IMR-90 (cell line): ENCODE data around the gene FTO. TPM values are rescaled to one million over a fixed set of nuclear protein-coding genes. Genes with fewer than 3 reads are reported as not detected.

ENCODE experiments used
- ATAC-seq: fragments of 200-7000 bp; cut with Tn5 transposase; 2 replicates; pipeline ENCODE4 v1.9.1; 2020; ENCODE audit warnings: low read depth, mild to moderate bottlenecking, moderate library complexity
- BruUV-seq: library from RNA; stranded (reverse); fragments of 400-500 nt; replicated peaks from 2 replicates; lab custom pipeline; 2021; lab: Mats Ljungman, UMichigan
- CTCF ChIA-PET: fragments of 300-600 bp; formaldehyde crosslinking; extraction: SDS; loops from one replicate; lab custom pipeline; 2021; ENCODE audit warnings: antibody characterized with exemption; lab: Yijun Ruan, JAX
- POLR2A ChIA-PET: fragments of 300-600 bp; sonication (Branson Sonifier 250); formaldehyde crosslinking; loops from one replicate; lab custom pipeline; 2022; ENCODE audit warnings: antibody characterized with exemption; ENCODE audit not compliant: unreplicated experiment; lab: Charles Lee
- DNase-seq: peaks from one replicate; pipeline ENCODE4 v3.0.0; 2013
- H2AFZ ChIP-seq: replicated peaks from 2 replicates; pipeline ENCODE3; 2013; ENCODE audit warnings: low read length, mild to moderate bottlenecking; ENCODE audit not compliant: poor library complexity
- H2AK5ac ChIP-seq: 2 replicates; pipeline ENCODE4 v1.6.1; 2013; ENCODE audit warnings: low read depth, low read length, inconsistent platforms
- H2AK9ac ChIP-seq: replicated peaks from 2 replicates; pipeline ENCODE3; 2013; ENCODE audit warnings: mild to moderate bottlenecking, low read depth, low read length, moderate library complexity; ENCODE audit not compliant: poor library complexity
- H2BK120ac ChIP-seq: 2 replicates; pipeline ENCODE4 v1.6.1; 2013; ENCODE audit warnings: low read depth, low read length, inconsistent platforms
- H2BK15ac ChIP-seq: 3 replicates; pipeline ENCODE4 v1.6.1; 2013; ENCODE audit warnings: low read depth, low read length, inconsistent platforms
- H2BK20ac ChIP-seq: 2 replicates; pipeline ENCODE4 v1.6.1; 2013; ENCODE audit warnings: low read depth, mild to moderate bottlenecking, inconsistent platforms, low read length, moderate library complexity
- H2BK5ac ChIP-seq: 2 replicates; pipeline ENCODE4 v1.6.1; 2013; ENCODE audit warnings: mild to moderate bottlenecking, low read depth, low read length, inconsistent platforms; ENCODE audit not compliant: poor library complexity, severe bottlenecking
- H3K14ac ChIP-seq: replicated peaks from 2 replicates; pipeline ENCODE4 v1.6.1; 2013; ENCODE audit warnings: low read depth, low read length, inconsistent platforms
- H3K18ac ChIP-seq: 2 replicates; pipeline ENCODE4 v1.6.1; 2013; ENCODE audit warnings: low read depth, low read length, control low read depth
- H3K23ac ChIP-seq: 2 replicates; pipeline ENCODE4 v1.6.1; 2013; ENCODE audit warnings: low read depth, low read length, inconsistent platforms
- H3K27ac ChIP-seq: 2 replicates; pipeline ENCODE4 v1.5.1; 2013; ENCODE audit warnings: mild to moderate bottlenecking, control low read depth, low read length; ENCODE audit not compliant: insufficient read depth
- H3K27me3 ChIP-seq: 2 replicates; pipeline ENCODE4 v1.6.1; 2013; ENCODE audit warnings: low read length; ENCODE audit not compliant: control insufficient read depth, insufficient read depth
- H3K36me3 ChIP-seq: 2 replicates; pipeline ENCODE4 v1.6.1; 2013; ENCODE audit warnings: low read length, mixed read lengths; ENCODE audit not compliant: control insufficient read depth, insufficient read depth
- H3K4ac ChIP-seq: 2 replicates; pipeline ENCODE4 v1.6.1; 2013; ENCODE audit warnings: low read depth, low read length, inconsistent platforms
- H3K4me1 ChIP-seq: 2 replicates; pipeline ENCODE4 v1.6.1; 2013; ENCODE audit warnings: low read length, mixed read lengths; ENCODE audit not compliant: control insufficient read depth, insufficient read depth
- H3K4me2 ChIP-seq: 2 replicates; pipeline ENCODE4 v1.6.1; 2013; ENCODE audit warnings: low read depth, mild to moderate bottlenecking, control low read depth, low read length, moderate library complexity
- H3K4me3 ChIP-seq: 2 replicates; pipeline ENCODE4 v1.5.1; 2013; ENCODE audit warnings: low read depth, mild to moderate bottlenecking, control low read depth, low read length, moderate library complexity; ENCODE audit not compliant: insufficient read depth
- H3K56ac ChIP-seq: 2 replicates; pipeline ENCODE4 v1.6.1; 2013; ENCODE audit warnings: low read length, inconsistent platforms; ENCODE audit not compliant: insufficient read depth; ENCODE audit errors: extremely low read depth
- H3K79me1 ChIP-seq, 2 experiments: 2 replicates each; pipeline ENCODE4 v1.6.1; 2013; ENCODE audit warnings: low read length in 2 of 2, inconsistent platforms in 1 of 2, low read depth in 1 of 2
- H3K9ac ChIP-seq: 2 replicates; pipeline ENCODE4 v1.6.1; 2013; ENCODE audit warnings: low read depth, low read length, control low read depth
- H3K9me1 ChIP-seq: 2 replicates; pipeline ENCODE4 v1.6.1; 2013; ENCODE audit warnings: low read length, inconsistent platforms; ENCODE audit not compliant: insufficient read depth
- H3K9me3 ChIP-seq: 2 replicates; pipeline ENCODE4 v1.6.1; 2013; ENCODE audit warnings: low read length; ENCODE audit not compliant: control insufficient read depth, insufficient read depth
- H4K20me1 ChIP-seq: 2 replicates; pipeline ENCODE4 v1.6.1; 2013; ENCODE audit warnings: low read length, inconsistent platforms; ENCODE audit not compliant: insufficient read depth
- H4K5ac ChIP-seq: 2 replicates; pipeline ENCODE4 v1.6.1; 2013; ENCODE audit warnings: mild to moderate bottlenecking, low read depth, low read length, control low read depth
- H4K8ac ChIP-seq, 2 experiments: 2 replicates each; pipeline ENCODE4 v1.6.1; 2013; ENCODE audit warnings: low read depth in 2 of 2, low read length in 2 of 2, control low read depth in 1 of 2, inconsistent platforms in 1 of 2
- H4K91ac ChIP-seq: 2 replicates; pipeline ENCODE4 v1.6.1; 2013; ENCODE audit warnings: low read depth, low read length, inconsistent platforms; ENCODE audit not compliant: insufficient read depth
- BHLHE40 ChIP-seq: fragments of 150-350 bp; IDR thresholded peaks from 2 replicates; pipeline ENCODE4 v1.6.1; 2016; ENCODE audit warnings: mild to moderate bottlenecking, low read depth, low read length
- CEBPB ChIP-seq: IDR thresholded peaks from 2 replicates; pipeline ENCODE4 v1.6.1; 2012; ENCODE audit warnings: low read depth, low read length, improper control_type of control experiment
- CHD1 ChIP-seq: IDR thresholded peaks from 2 replicates; pipeline ENCODE4 v1.6.1; 2012; ENCODE audit warnings: low read depth, low read length, improper control_type of control experiment
- ELK1 ChIP-seq: fragments of 150-350 bp; IDR thresholded peaks from 2 replicates; pipeline ENCODE4 v1.6.1; 2016; ENCODE audit warnings: low read depth, mild to moderate bottlenecking, low read length, moderate library complexity, borderline replicate concordance
- FOS ChIP-seq: fragments of 150-350 bp; IDR thresholded peaks from 2 replicates; pipeline ENCODE4 v1.6.1; 2016; ENCODE audit warnings: low read depth, low read length
- MAFK ChIP-seq: IDR thresholded peaks from 2 replicates; pipeline ENCODE4 v1.6.1; 2012; ENCODE audit warnings: low read depth, low read length, improper control_type of control experiment
- MAZ ChIP-seq: IDR thresholded peaks from 2 replicates; pipeline ENCODE4 v1.6.1; 2012; ENCODE audit warnings: low read depth, mild to moderate bottlenecking, low read length, improper control_type of control experiment, moderate library complexity, borderline replicate concordance
- MXI1 ChIP-seq: IDR thresholded peaks from 2 replicates; pipeline ENCODE4 v1.6.1; 2012; ENCODE audit warnings: low read depth, mild to moderate bottlenecking, low read length, moderate library complexity, borderline replicate concordance
- NFE2L2 ChIP-seq: fragments of 150-350 bp; IDR thresholded peaks from 2 replicates; pipeline ENCODE4 v1.6.1; 2016; ENCODE audit warnings: low read depth, mild to moderate bottlenecking, low read length
- POLR2A ChIP-seq: IDR thresholded peaks from 2 replicates; pipeline ENCODE4 v1.6.1; 2012; ENCODE audit warnings: mild to moderate bottlenecking, low read depth, low read length
- RAD21 ChIP-seq: IDR thresholded peaks from 2 replicates; pipeline ENCODE4 v1.6.1; 2012; ENCODE audit warnings: low read length, improper control_type of control experiment
- RCOR1 ChIP-seq: IDR thresholded peaks from 2 replicates; pipeline ENCODE4 v1.6.1; 2012; ENCODE audit warnings: mild to moderate bottlenecking, low read length, improper control_type of control experiment; ENCODE audit not compliant: insufficient replicate concordance
- RFX5 ChIP-seq: IDR thresholded peaks from 2 replicates; pipeline ENCODE4 v1.8.0; 2012; ENCODE audit warnings: low read depth, mild to moderate bottlenecking, low read length, moderate library complexity
- SMC3 ChIP-seq: fragments of 150-350 bp; IDR thresholded peaks from 2 replicates; pipeline ENCODE4 v1.6.1; 2016; ENCODE audit warnings: low read depth, mild to moderate bottlenecking, antibody characterized with exemption, low read length, moderate library complexity
- WGBS, 2 experiments: methylation state at CpG; one replicate each; pipeline versions ENCODE4 v1.1.5 to v1.1.7; 2013; ENCODE audit warnings: missing lambda C conversion rate in 2 of 2; ENCODE audit not compliant: insufficient read length in 1 of 2; ENCODE audit errors: extremely low coverage in 2 of 2; 5-methylcytosine and 5-hydroxymethylcytosine counted together
- dilution Hi-C: fragments of 300-500 bp; cut with HindIII; formaldehyde crosslinking; loops from one replicate; pipeline ENCODE4 v1.14.3; 2018; ENCODE audit warnings: low sequenced_read_pairs; ENCODE audit not compliant: unreplicated experiment
- in situ Hi-C: fragments of 300-500 bp; cut with MboI; formaldehyde crosslinking; loops from 3 replicates; pipeline ENCODE4 v1.14.3; 2019; ENCODE audit warnings: low sequenced_read_pairs, inconsistent platforms, mixed read lengths
- intact Hi-C: fragments of 100-400 bp; cut with micrococcal nuclease; formaldehyde crosslinking; loops from 2 replicates; pipeline ENCODE4 v1.10.0; 2022
- polyA plus RNA-seq, 3 experiments: library from polyadenylated mRNA; depleted of rRNA; stranded (reverse); fragments of >200 nt; gene quantifications; 2 replicates each; pipeline ENCODE4 v1.2.3, GENCODE V29; 2012; ENCODE audit warnings: low replicate concordance in 1 of 3
- total RNA-seq: library from RNA; depleted of rRNA; stranded (reverse); fragments of >200 nt; gene quantifications from 2 replicates; pipeline ENCODE4 v1.2.3, GENCODE V29; 2012
- TF ChIP-seq, protein P1 (sequence below): conservative IDR thresholded peaks from 2 replicates; pipeline ENCODE4 v1.5.1; 2012; ENCODE audit warnings: mild to moderate bottlenecking, low read depth, low read length, improper control_type of control experiment
- TF ChIP-seq, protein P2 (sequence below): fragments of 150-350 bp; IDR thresholded peaks from 2 replicates; pipeline ENCODE4 v1.6.1; 2017; ENCODE audit warnings: mild to moderate bottlenecking, antibody characterized with exemption, low read length, low read depth

FTO gene
- total and polyA plus RNA-seq, 2 of the 4 experiments (the other 2 are of a cell fraction) = 70.3 to 132 TPM

- no peak overlapping the region for H4K5ac ChIP-seq
- H2AK9ac ChIP-seq = no peak overlapping the region
- H3K79me1 ChIP-seq = no peaks in the 10 kb centered on the region; a peak in 1 of 4 replicates
- H2AK5ac ChIP-seq = no peak overlapping the region
- H4K20me1 ChIP-seq = no peaks in the 10 kb centered on the region
- no peaks in the 10 kb centered on the region for H3K9me3 ChIP-seq
- H2BK5ac ChIP-seq = no peak overlapping the region
- no peak overlapping the region for H3K23ac ChIP-seq
- H3K27ac ChIP-seq = no peak overlapping the region
- intact Hi-C loops = no loop called here
- no peaks in the 10 kb centered on the region for H3K27me3 ChIP-seq
- no peak overlapping the region for H4K8ac ChIP-seq
- POLR2A ChIA-PET = no interaction called here
- WGBS, 2 experiments = 100% methylated on average over 1 of the region's 3 CpGs; no CpG with 5 or more reads in 1 of the 2 experiments
- dilution Hi-C loops = no loop called here
- H2AFZ ChIP-seq = no peak overlapping the region
- no peak overlapping the region for H3K9ac ChIP-seq
- no peak for DNase-seq
- H2BK120ac ChIP-seq = no peak overlapping the region
- no peak overlapping the region for H3K56ac ChIP-seq
- no peak overlapping the region for H2BK20ac ChIP-seq
- no peak overlapping the region for H3K4me2 ChIP-seq
- no peak overlapping the region for H4K91ac ChIP-seq
- in situ Hi-C loops = no loop called here
- H3K36me3 ChIP-seq = no peaks in the 10 kb centered on the region
- TF ChIP-seq RFX5 (no peak), BHLHE40 (no peak), POLR2A (no peak), CEBPB (no peak), SMC3 (no peak), MAZ (no peak), NFE2L2 (no peak), RCOR1 (no peak), MAFK (no peak), FOS (no peak), CHD1 (no peak), RAD21 (no peak), ELK1 (no peak), MXI1 (no peak)
- TF ChIP-seq, protein P1, sequence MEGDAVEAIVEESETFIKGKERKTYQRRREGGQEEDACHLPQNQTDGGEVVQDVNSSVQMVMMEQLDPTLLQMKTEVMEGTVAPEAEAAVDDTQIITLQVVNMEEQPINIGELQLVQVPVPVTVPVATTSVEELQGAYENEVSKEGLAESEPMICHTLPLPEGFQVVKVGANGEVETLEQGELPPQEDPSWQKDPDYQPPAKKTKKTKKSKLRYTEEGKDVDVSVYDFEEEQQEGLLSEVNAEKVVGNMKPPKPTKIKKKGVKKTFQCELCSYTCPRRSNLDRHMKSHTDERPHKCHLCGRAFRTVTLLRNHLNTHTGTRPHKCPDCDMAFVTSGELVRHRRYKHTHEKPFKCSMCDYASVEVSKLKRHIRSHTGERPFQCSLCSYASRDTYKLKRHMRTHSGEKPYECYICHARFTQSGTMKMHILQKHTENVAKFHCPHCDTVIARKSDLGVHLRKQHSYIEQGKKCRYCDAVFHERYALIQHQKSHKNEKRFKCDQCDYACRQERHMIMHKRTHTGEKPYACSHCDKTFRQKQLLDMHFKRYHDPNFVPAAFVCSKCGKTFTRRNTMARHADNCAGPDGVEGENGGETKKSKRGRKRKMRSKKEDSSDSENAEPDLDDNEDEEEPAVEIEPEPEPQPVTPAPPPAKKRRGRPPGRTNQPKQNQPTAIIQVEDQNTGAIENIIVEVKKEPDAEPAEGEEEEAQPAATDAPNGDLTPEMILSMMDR = no peak
- TF ChIP-seq, protein P2, sequence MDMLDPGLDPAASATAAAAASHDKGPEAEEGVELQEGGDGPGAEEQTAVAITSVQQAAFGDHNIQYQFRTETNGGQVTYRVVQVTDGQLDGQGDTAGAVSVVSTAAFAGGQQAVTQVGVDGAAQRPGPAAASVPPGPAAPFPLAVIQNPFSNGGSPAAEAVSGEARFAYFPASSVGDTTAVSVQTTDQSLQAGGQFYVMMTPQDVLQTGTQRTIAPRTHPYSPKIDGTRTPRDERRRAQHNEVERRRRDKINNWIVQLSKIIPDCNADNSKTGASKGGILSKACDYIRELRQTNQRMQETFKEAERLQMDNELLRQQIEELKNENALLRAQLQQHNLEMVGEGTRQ = no peak
- no peak overlapping the region for H3K18ac ChIP-seq
- H2BK15ac ChIP-seq = no peak overlapping the region
- no peaks in the 10 kb centered on the region for H3K4me1 ChIP-seq
- CTCF ChIA-PET = no interaction called here
- no TSS peak for BruUV-seq
- no peak overlapping the region for H3K14ac ChIP-seq
- no peak overlapping the region for H3K4me3 ChIP-seq
- no peak overlapping the region for H3K4ac ChIP-seq
- no peaks in the 10 kb centered on the region; the same call in 1 of the 2 replicates for H3K9me1 ChIP-seq
- ATAC-seq = no peak
Observed at GRCh38 chr16:54097774-54098173, 393.8 kb downstream of the FTO start.
